ENCODE data around the gene ERI3.
A peak's percentile ranks its signal among the peaks of the same experiment; 100 is the strongest.

Gene ERI3, protein sequence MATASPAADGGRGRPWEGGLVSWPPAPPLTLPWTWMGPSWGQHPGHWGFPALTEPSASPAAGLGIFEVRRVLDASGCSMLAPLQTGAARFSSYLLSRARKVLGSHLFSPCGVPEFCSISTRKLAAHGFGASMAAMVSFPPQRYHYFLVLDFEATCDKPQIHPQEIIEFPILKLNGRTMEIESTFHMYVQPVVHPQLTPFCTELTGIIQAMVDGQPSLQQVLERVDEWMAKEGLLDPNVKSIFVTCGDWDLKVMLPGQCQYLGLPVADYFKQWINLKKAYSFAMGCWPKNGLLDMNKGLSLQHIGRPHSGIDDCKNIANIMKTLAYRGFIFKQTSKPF

GRCh38 chr1:44354840-44355581 is at the start of gene ERI3:
TSS of gene ERI3 (minus strand) at chr1:44355257. CDS start at chr1:44355026, 231 bp downstream.
- peak; percentile 69 to 90 (median 82) for DNase-seq (ENCODE audit: low read depth in 2 of 3, low spot score in 2 of 3)

DNA sequence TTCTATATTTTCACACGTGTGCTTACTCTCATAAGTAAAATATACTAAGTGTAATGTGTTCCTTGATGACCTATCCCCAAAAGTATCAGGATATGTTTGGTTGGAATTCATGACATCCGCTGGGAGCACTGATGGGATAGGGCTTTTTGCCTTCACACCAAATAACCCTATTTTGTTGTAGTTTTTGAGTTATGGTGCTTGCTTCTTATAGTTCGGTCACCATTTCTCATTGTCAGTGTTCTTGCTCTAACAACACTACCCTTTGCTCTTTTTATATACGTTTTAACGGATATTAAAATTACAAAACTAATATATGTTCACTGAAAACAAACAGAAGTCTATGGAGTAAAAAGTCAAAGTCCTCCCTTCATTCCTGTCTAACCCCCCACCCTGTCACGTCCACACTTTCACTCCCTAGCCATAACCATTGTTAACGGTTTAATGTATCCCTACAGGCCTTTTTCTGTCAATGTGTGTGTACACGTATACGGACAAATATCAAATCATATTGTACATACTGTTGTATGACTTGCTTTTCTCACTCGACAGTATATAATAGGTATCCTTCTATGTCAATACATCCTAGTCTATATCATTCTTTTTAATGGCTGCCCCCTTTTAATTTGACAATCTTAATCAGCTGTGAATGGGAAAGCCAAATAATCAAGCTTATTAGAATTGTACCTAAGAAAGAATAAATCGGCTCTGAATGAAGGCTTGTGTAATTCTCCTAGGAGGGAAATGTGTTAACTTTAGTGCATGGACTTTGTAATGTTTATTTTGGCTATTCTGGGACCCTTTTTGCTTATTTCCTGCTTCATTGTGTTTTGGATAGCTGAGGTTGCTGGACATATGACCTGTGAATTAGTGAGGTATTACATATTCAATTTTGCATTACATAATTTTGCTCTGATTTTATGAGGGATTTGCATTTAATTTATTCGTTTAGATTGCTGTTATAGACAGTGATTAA is 46.5 kb upstream of the ERI3 start:
- DNase-seq (ENCODE audit: low read depth in 2 of 3, low spot score in 2 of 3), result no peak

DNA sequence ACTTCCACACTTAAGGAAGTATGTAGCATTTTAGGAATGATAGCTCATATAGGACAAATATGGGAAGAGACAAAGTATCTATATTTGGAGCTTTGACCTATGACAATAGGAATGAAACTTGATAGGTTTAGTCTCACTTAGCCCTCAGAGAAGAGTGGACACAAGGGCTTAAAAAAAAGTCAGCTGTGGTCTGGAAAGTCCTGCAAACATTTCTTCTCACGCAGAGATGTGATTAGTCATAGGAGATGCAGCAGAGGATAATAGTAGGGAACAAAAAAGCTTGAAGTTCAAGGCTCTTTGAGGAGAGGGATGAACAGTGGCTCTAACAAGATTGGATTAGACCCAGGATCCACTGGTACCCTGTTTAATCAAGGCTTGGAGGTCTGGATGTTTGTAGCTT is 35.2 kb upstream of the ERI3 start:
- no peak for DNase-seq (ENCODE audit: low read depth in 2 of 3, low spot score in 2 of 3)

DNA sequence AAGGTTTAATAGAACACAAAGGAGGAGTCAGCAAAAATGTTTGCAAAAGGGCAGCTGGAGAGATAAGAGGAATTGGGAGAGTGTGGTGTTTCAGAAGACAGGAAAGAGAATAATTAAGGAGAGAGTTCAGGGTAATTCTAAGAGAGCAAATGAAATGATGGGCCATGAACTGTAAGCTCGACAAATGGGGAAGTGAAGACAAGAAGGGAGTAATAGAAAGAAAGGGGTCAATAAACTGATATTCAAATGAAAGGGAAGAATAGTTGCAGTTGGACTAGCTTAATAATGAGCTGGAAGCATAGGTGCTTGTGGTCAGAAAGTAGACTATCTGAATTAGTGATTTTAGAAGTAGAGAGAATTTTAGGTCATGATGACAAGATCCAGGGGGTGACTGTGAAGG is 34.4 kb upstream of the ERI3 start:
- no peak for DNase-seq (ENCODE audit: low read depth in 2 of 3, low spot score in 2 of 3)

DNA sequence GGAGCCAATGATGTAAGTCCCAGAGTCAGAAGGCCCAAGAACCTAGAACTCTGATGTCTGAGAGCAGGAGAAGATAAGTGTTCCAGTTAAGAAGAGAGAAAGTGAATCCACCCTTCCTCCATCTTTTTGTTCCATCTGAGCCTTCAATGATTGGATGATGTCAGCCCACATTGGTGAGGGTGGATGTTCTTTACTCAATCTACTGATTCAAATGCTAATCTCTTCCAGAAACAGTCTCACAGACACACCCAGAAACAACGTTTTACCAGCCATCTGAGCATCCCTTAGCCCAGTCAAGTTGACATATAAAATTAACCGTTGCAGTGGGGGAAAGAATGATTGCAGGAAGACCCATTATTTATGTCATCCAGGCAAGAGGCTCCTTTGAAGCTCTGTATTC is 33.5 kb upstream of the ERI3 start:
- DNase-seq (ENCODE audit: low read depth in 2 of 3, low spot score in 2 of 3), result no peak

GRCh38 chr1:44380666-44381177 is 25.7 kb upstream of the ERI3 start:
- DNase-seq (ENCODE audit: low read depth in 2 of 3, low spot score in 2 of 3), result no peak

GRCh38 chr1:44377925-44378784 is 23.1 kb upstream of the ERI3 start:
- no peak for DNase-seq (ENCODE audit: low read depth in 2 of 3, low spot score in 2 of 3)

GRCh38 chr1:44375547-44375946 is 20.5 kb upstream of the ERI3 start:
- no peak for DNase-seq (ENCODE audit: low read depth in 2 of 3, low spot score in 2 of 3)

DNA sequence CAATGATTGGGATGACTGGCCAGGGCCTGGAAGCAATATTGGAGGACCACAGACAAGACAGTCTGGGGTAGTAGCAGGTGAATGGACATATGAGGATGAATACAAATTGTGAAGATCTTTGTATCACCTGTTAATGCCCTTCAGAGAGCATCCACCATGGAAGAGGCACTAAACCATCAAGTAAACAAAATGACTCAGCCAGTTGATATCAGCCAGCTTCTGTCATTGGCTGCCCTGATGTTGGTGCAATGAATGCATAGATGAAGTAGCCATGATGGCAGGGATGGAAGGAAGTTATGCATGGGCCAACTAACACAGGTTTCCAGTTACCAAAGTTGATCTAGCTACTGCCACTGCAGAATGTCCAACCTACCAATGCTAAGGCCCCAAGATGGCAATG is 16.1 kb upstream of the ERI3 start:
- DNase-seq (ENCODE audit: low read depth in 2 of 3, low spot score in 2 of 3), result no peak

DNA sequence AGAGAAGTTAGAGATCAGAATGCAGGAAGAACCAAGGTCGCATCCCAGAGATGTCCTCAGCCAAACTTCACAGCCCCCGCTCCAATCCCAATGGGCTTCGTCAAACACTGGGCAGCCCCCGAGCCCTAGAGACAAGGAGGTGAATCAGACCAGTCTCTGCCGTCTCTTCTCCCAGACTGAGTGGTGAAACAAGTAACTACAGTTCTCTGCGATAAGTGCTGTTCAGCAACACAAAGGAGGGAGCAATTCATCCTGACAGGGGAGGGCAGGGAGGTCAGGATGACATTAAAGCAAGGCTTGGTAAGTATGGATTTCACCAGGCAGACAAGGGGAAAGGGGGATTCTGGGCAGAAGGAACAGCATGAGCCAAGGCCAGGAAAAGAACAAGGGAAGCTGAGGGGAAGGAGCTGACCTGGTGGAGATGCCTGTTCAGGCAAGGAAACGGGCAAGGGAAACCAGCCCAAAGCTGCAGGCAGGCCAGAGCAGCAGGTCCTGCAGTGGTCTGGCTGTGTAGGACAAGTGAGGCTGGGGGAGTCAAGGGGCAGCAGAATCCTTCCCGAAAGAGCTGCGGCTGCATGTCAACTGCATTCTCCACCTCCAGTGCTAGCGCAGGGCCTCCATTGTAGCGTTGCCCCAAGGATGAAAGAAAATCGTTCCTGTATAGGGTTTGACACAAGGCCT is 13.6 kb upstream of the ERI3 start:
- DNase-seq (ENCODE audit: low read depth in 2 of 3, low spot score in 2 of 3), result no peak

- no peak for DNase-seq (ENCODE audit: low read depth in 2 of 3, low spot score in 2 of 3)
These were observed 12.9 kb upstream of the ERI3 start for GRCh38 chr1:44367944-44368343.

- no peak for DNase-seq (ENCODE audit: low read depth in 2 of 3, low spot score in 2 of 3)
These were observed 11.4 kb upstream of the ERI3 start for GRCh38 chr1:44366371-44366975.

DNA sequence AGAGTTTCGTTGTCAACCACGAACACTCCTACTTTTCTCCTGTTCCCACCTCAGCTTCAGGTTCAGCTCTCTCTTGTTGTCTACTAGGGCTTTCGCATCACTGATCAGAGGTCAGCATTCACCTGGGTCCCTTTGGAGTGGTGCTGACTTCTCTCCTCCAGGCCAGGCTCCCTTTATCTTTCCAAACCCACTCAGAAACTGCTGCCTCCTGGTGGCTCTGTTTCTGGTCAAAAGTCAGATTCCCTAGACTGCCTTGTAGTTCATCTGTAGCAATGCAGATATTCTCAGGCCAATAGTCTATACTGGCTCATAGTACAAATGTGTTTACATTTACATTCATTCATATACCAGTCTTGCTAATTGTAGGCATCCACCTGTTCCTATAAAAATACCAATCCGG is 6.4 kb upstream of the ERI3 start:
- DNase-seq (ENCODE audit: low read depth in 2 of 3, low spot score in 2 of 3), result no peak

DNA sequence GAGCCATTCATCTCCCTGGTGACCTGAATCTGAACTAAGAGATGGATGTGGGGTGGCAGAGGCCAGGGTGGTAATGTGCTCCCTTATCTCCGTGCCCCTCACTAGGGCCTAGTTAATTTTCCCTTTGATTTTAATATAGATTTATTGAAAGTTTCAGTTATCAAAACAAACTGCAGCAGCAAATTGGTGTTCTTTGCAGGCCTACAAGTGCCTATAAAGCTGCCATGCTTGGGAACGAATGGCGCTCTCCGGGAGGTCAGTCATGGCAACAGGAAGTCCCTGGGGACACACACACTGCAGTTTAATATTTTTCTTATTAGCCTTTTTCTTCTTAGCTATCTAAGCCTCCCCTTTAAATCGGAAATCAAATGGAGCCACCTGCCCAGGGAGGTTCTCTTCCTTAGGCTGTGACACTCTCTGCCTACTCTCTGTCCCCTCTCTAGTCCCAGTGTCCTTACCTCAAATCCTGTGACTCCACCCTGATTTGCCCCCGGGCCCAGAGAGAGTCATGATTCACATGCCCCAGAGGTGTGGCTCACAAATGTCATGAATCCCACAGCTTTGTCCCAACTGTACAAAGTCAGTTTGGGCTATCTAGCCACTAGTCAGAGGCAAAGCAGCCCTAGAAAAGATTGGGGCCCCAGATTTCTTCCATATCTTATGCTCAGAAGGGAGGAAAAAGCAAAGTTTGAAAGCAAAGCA is 4.3 kb upstream of the ERI3 start:
- DNase-seq (ENCODE audit: low read depth in 2 of 3, low spot score in 2 of 3), result no peak

GRCh38 chr1:44357710-44358109 is 2.7 kb upstream of the ERI3 start:
- DNase-seq (ENCODE audit: low read depth in 2 of 3, low spot score in 2 of 3), result no peak

DNA sequence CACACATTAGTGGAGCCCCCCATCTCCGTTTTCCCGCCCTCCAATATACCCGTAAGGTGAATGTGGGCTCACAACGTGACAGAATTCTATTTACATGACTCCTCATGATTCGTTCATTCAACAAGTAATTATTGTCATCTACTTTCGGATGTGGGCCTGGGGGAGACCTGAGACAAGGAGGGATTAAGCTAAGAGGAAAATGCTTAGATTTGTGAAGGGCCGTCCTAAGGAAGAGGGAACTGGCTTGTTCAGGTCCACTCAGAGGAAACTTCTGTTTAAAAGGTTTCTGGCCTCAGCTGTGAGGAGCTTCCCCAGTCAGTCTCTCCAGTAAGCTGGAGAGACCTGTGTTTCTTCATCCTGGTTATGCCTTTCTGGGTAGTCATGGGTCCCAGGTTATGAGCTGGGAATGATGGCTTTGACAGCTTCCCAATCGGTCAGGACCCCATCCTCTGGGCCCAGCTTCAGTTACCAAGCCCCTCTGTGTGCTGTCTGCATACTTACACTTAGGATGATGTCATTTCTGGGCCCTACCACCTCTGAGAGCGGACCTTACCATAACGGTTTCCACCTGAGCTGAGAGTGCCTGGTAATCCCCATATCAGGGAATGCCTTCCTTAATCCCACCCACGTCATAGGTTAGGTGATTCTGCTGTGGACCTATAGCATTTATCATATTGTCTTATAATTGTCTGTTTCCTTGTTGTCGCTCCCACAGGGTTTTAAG is 687 bp upstream of the ERI3 start:
- no peak for DNase-seq (ENCODE audit: low read depth in 2 of 3, low spot score in 2 of 3)

GRCh38 chr1:44354268-44354839 is 703 bp downstream of the ERI3 start:
- peak in 1 of 3 experiments; percentile 1 for DNase-seq (ENCODE audit: low read depth in 2 of 3, low spot score in 2 of 3)

DNA sequence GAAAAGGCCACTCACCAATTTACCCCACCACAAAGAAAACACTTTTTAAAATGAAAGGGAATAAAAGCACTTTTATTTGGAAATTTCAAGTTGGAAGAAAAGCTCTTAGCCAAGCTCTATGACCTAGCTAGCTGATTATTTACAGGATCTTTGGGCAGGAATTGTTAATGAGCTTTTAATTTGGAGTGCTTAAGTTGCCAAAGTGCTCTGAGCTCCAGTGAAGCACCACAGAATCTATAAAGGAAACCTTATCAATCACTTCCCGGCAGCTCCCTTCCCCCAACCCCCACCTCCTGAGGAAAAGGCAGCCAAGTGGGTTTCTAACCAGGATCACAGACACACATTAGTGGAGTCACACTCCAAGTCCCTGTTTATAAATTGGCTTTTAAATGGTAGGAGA is 1.5 kb downstream of the ERI3 start:
- DNase-seq (ENCODE audit: low read depth in 2 of 3, low spot score in 2 of 3), result no peak
